ENCODE measurements around the gene TBC1D21.

DNA sequence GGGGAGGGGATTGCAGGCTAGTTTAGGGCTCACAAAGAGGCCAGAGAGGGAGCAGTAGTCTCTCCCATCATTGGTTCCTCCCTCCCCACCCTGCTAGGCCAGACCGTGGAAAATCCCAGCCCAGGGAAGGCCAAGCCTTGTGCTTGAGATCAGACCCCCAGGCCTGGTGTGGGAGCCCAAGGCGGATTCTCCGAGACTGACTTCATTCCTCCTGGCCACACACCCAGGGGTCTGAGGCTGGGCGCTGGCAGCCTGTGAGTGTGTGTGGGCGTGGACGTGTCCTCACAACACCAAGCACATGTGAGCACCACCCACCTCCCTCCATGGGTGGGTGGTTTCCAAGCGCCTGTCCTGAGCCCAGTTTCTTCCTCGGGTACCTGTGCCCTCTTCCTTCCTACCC, 57.0 kb downstream of the TBC1D21 start:
- TF ChIP-seq TAF1 (IDR thresholded peaks at IDR 0.05; ENCODE audit: low read depth, low read length), result no peak
- TF ChIP-seq, protein P1, sequence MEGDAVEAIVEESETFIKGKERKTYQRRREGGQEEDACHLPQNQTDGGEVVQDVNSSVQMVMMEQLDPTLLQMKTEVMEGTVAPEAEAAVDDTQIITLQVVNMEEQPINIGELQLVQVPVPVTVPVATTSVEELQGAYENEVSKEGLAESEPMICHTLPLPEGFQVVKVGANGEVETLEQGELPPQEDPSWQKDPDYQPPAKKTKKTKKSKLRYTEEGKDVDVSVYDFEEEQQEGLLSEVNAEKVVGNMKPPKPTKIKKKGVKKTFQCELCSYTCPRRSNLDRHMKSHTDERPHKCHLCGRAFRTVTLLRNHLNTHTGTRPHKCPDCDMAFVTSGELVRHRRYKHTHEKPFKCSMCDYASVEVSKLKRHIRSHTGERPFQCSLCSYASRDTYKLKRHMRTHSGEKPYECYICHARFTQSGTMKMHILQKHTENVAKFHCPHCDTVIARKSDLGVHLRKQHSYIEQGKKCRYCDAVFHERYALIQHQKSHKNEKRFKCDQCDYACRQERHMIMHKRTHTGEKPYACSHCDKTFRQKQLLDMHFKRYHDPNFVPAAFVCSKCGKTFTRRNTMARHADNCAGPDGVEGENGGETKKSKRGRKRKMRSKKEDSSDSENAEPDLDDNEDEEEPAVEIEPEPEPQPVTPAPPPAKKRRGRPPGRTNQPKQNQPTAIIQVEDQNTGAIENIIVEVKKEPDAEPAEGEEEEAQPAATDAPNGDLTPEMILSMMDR (IDR thresholded peaks at IDR 0.05; ENCODE audit: control extremely low read depth in 1 of 3, insufficient read depth in 1 of 3, low read depth in 1 of 3, low read length in 3 of 3), result no peak
- no peak for TF ChIP-seq BACH1 (IDR thresholded peaks at IDR 0.05; ENCODE audit: low read length)
- TF ChIP-seq, protein P2, sequence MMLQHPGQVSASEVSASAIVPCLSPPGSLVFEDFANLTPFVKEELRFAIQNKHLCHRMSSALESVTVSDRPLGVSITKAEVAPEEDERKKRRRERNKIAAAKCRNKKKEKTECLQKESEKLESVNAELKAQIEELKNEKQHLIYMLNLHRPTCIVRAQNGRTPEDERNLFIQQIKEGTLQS (IDR thresholded peaks at IDR 0.05; ENCODE audit: insufficient read depth, low read depth, low read length), result no peak

All from H1 (cell line).